Liver (tissue), 9 donors: ENCODE data around the gene ADK. TPM values are rescaled to one million over a fixed set of nuclear protein-coding genes. Genes with fewer than 3 reads are reported as not detected.

Source experiments
- DNase-seq: peaks from one replicate; pipeline ENCODE4 v3.0.0-alpha.2; 2017; ENCODE audit warnings: low spot score
- H3K27ac ChIP-seq, 2 donors: one replicate each; pipeline ENCODE4 v1.7.0; 2013; ENCODE audit warnings: inconsistent platforms in 2 of 2, low read length in 2 of 2, control low read depth in 1 of 2, low read depth in 1 of 2, mild to moderate bottlenecking in 1 of 2
- H3K27me3 ChIP-seq, 4 donors: one replicate each; pipeline versions ENCODE4 v1.6.1 to v1.7.0; 2013; ENCODE audit warnings: low read length in 3 of 4, inconsistent platforms in 1 of 4, mild to moderate bottlenecking in 1 of 4, moderate library complexity in 1 of 4; ENCODE audit not compliant: control insufficient read depth in 4 of 4, insufficient read depth in 4 of 4
- H3K36me3 ChIP-seq, 4 donors: one replicate each; pipeline versions ENCODE4 v1.6.1 to v1.7.0; 2013; ENCODE audit warnings: low read length in 3 of 4, mild to moderate bottlenecking in 3 of 4, low read depth in 1 of 4, moderate library complexity in 1 of 4; ENCODE audit not compliant: control insufficient read depth in 4 of 4, insufficient read depth in 3 of 4
- H3K4me1 ChIP-seq, 4 donors: one replicate each; pipeline versions ENCODE4 v1.6.1 to v1.7.0; 2013; ENCODE audit warnings: low read length in 3 of 4, mild to moderate bottlenecking in 3 of 4, moderate library complexity in 1 of 4; ENCODE audit not compliant: control insufficient read depth in 4 of 4, insufficient read depth in 4 of 4
- H3K4me3 ChIP-seq, 3 donors: one replicate each; pipeline versions ENCODE4 v1.6.1 to v1.7.0; 2013; ENCODE audit warnings: low read length in 3 of 3, control low read depth in 1 of 3, low read depth in 1 of 3, mild to moderate bottlenecking in 1 of 3
- H3K9ac ChIP-seq, 2 donors: one replicate each; pipeline ENCODE4 v1.7.0; 2013; ENCODE audit warnings: low read length in 2 of 2, mild to moderate bottlenecking in 2 of 2, moderate library complexity in 2 of 2, control low read depth in 1 of 2, low read depth in 1 of 2
- H3K9me3 ChIP-seq, 4 donors: one replicate each; pipeline versions ENCODE4 v1.6.1 to v1.7.0; 2013; ENCODE audit warnings: low read length in 3 of 4; ENCODE audit not compliant: control insufficient read depth in 4 of 4
- EGR1 ChIP-seq, 2 donors: IDR thresholded peaks; 2 replicates each; pipeline ENCODE4 v1.6.1; 2016 to 2018; ENCODE audit warnings: antibody characterized with exemption in 2 of 2, low read depth in 2 of 2
- FOXA1 ChIP-seq: IDR thresholded peaks from 2 replicates; pipeline ENCODE4 v1.6.1; 2016; ENCODE audit warnings: antibody characterized with exemption
- FOXA2 ChIP-seq: IDR thresholded peaks from 2 replicates; pipeline ENCODE4 v1.6.1; 2016; ENCODE audit warnings: antibody characterized with exemption
- GABPA ChIP-seq, 2 donors: IDR thresholded peaks in 1 of 2; conservative IDR thresholded peaks in 1 of 2; 2 replicates each; pipeline ENCODE4 v1.6.1; 2016; ENCODE audit warnings: antibody characterized with exemption in 2 of 2, mild to moderate bottlenecking in 1 of 2, moderate library complexity in 1 of 2
- HNF4A ChIP-seq, 2 donors: conservative IDR thresholded peaks; 2 replicates each; pipeline ENCODE4 v1.6.1; 2016; ENCODE audit warnings: antibody characterized with exemption in 2 of 2, mild to moderate bottlenecking in 2 of 2
- HNF4G ChIP-seq: IDR thresholded peaks from 2 replicates; pipeline ENCODE4 v1.6.1; 2016; ENCODE audit warnings: antibody characterized with exemption
- JUND ChIP-seq, 2 donors: IDR thresholded peaks; 2 replicates each; pipeline ENCODE4 v1.6.1; 2016; ENCODE audit warnings: antibody characterized with exemption in 2 of 2
- NR2F2 ChIP-seq: IDR thresholded peaks from 2 replicates; pipeline ENCODE4 v1.6.1; 2016; ENCODE audit warnings: antibody characterized with exemption
- RAD21 ChIP-seq, 2 donors: IDR thresholded peaks; 2 replicates each; pipeline ENCODE4 v1.6.1; 2016; ENCODE audit warnings: antibody characterized with exemption in 2 of 2, mild to moderate bottlenecking in 2 of 2
- RXRA ChIP-seq, 2 donors: IDR thresholded peaks; 2 replicates each; pipeline ENCODE4 v1.6.1; 2017 to 2018; ENCODE audit warnings: antibody characterized with exemption in 2 of 2, mild to moderate bottlenecking in 1 of 2
- SP1 ChIP-seq: IDR thresholded peaks from 2 replicates; pipeline ENCODE4 v1.6.1; 2018; ENCODE audit warnings: antibody characterized with exemption, mild to moderate bottlenecking
- TAF1 ChIP-seq: conservative IDR thresholded peaks from 2 replicates; pipeline ENCODE4 v1.6.1; 2016; ENCODE audit warnings: antibody characterized with exemption, mild to moderate bottlenecking
- YY1 ChIP-seq: IDR thresholded peaks from 2 replicates; pipeline ENCODE4 v1.6.1; 2016; ENCODE audit warnings: antibody characterized with exemption, mild to moderate bottlenecking
- WGBS: extraction: QIAGEN DNeasy Blood & Tissue Kit; methylation state at CpG from one replicate; pipeline ENCODE4 v1.1.7; 2013; 5-methylcytosine and 5-hydroxymethylcytosine counted together
- polyA plus RNA-seq, 2 donors: library from polyadenylated mRNA; stranded (reverse) in 1 of 2; unstranded in 1 of 2; fragments of 200-250 nt in 1 of 2; fragments of >200 nt in 1 of 2; fragmentation: Nextera tagmentation in 1 of 2; extraction: Ambion mirVana in 1 of 2; gene quantifications; one replicate each; pipeline versions ENCODE4 v1.2.1 to v1.2.3, GENCODE V29; 2013 to 2015
- total RNA-seq, 2 donors: library from RNA; depleted of rRNA; stranded (reverse); fragments of >200 nt; gene quantifications; one replicate each; pipeline ENCODE4 v1.2.3, GENCODE V29; 2014
- TF ChIP-seq, protein P1 (sequence below): IDR thresholded peaks from 2 replicates; pipeline ENCODE4 v1.6.1; 2016; ENCODE audit warnings: antibody characterized with exemption
- TF ChIP-seq, protein P2 (sequence below): IDR thresholded peaks from 2 replicates; pipeline ENCODE4 v1.6.1; 2016; ENCODE audit warnings: antibody characterized with exemption
- TF ChIP-seq, protein P3 (sequence below): IDR thresholded peaks from 2 replicates; pipeline ENCODE4 v1.6.1; 2016; ENCODE audit warnings: antibody characterized with exemption
- TF ChIP-seq, protein P4 (sequence below): fragments of 150-350 bp; IDR thresholded peaks from 2 replicates; pipeline ENCODE4 v1.5.1; 2017; ENCODE audit warnings: improper control_type of control experiment, low read depth, low read length; ENCODE audit not compliant: missing input control
- TF ChIP-seq, protein P5 (sequence below): IDR thresholded peaks from 2 replicates; pipeline ENCODE4 v1.6.1; 2016; ENCODE audit warnings: antibody characterized with exemption, mild to moderate bottlenecking
- donor health status: healthy.
- donor health status: healthy.
- donor health status: healthy.
- donor health status: healthy.
- donor health status: healthy.

Gene ADK
- total and polyA plus RNA-seq, 4 donors: 18.0 to 110 (median 65.5) TPM

DNA sequence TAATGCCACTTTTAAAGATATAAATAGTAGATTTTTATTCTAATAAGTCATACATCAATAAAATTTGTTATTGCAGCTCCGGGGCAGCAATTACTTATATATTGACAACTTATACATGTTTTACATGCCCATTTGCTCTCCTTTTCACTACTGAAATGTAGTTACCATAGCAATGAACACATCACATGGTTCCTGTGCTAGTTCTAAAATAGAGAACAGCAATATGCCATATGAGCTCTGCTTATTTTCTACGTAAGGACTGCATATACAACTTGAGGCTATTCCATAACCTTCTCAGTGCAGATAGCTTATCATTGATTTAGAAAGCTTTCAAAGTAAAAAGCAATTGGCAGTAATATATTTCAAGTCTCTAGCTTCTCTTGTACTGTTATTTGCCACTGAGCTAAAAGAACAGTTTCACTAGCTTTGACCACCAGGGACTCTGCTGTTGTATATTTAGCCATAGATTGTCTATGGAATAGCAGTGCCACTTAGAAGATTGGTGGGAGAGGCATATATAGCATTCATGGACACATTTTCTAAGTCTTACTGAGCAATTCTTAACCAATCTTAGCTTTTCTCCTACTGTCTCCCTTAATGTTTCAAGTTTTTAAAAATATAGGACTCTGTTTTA, 405.2 kb downstream of the ADK start:
- H3K9ac ChIP-seq: no peak overlapping the region
- 97% methylated on average over 2 of the region's 2 CpGs for WGBS
- H3K27ac ChIP-seq: no peak overlapping the region
- TF ChIP-seq EGR1 (IDR thresholded peaks at IDR 0.05; ENCODE audit: low read depth in 2 of 2) (no peak), FOXA1 (no peak), FOXA2 (no peak), HNF4A (conservative IDR thresholded peaks at IDR 0.05) (no peak), SP1 (no peak), TAF1 (no peak), HNF4G (no peak), GABPA (IDR thresholded peaks at IDR 0.05 in 1 of 2, conservative IDR thresholded peaks at IDR 0.05 in 1 of 2) (no peak), NR2F2 (no peak), JUND (IDR thresholded peaks at IDR 0.05) (no peak), RAD21 (IDR thresholded peaks at IDR 0.05) (no peak), RXRA (IDR thresholded peaks at IDR 0.05) (no peak), YY1 (no peak)
- TF ChIP-seq, protein P1, sequence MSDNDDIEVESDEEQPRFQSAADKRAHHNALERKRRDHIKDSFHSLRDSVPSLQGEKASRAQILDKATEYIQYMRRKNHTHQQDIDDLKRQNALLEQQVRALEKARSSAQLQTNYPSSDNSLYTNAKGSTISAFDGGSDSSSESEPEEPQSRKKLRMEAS: no peak
- TF ChIP-seq, protein P2, sequence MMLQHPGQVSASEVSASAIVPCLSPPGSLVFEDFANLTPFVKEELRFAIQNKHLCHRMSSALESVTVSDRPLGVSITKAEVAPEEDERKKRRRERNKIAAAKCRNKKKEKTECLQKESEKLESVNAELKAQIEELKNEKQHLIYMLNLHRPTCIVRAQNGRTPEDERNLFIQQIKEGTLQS: no peak
- TF ChIP-seq, protein P3, sequence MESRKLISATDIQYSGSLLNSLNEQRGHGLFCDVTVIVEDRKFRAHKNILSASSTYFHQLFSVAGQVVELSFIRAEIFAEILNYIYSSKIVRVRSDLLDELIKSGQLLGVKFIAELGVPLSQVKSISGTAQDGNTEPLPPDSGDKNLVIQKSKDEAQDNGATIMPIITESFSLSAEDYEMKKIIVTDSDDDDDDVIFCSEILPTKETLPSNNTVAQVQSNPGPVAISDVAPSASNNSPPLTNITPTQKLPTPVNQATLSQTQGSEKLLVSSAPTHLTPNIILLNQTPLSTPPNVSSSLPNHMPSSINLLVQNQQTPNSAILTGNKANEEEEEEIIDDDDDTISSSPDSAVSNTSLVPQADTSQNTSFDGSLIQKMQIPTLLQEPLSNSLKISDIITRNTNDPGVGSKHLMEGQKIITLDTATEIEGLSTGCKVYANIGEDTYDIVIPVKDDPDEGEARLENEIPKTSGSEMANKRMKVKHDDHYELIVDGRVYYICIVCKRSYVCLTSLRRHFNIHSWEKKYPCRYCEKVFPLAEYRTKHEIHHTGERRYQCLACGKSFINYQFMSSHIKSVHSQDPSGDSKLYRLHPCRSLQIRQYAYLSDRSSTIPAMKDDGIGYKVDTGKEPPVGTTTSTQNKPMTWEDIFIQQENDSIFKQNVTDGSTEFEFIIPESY: no peak
- TF ChIP-seq, protein P4, sequence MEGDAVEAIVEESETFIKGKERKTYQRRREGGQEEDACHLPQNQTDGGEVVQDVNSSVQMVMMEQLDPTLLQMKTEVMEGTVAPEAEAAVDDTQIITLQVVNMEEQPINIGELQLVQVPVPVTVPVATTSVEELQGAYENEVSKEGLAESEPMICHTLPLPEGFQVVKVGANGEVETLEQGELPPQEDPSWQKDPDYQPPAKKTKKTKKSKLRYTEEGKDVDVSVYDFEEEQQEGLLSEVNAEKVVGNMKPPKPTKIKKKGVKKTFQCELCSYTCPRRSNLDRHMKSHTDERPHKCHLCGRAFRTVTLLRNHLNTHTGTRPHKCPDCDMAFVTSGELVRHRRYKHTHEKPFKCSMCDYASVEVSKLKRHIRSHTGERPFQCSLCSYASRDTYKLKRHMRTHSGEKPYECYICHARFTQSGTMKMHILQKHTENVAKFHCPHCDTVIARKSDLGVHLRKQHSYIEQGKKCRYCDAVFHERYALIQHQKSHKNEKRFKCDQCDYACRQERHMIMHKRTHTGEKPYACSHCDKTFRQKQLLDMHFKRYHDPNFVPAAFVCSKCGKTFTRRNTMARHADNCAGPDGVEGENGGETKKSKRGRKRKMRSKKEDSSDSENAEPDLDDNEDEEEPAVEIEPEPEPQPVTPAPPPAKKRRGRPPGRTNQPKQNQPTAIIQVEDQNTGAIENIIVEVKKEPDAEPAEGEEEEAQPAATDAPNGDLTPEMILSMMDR: no peak
- TF ChIP-seq, protein P5, sequence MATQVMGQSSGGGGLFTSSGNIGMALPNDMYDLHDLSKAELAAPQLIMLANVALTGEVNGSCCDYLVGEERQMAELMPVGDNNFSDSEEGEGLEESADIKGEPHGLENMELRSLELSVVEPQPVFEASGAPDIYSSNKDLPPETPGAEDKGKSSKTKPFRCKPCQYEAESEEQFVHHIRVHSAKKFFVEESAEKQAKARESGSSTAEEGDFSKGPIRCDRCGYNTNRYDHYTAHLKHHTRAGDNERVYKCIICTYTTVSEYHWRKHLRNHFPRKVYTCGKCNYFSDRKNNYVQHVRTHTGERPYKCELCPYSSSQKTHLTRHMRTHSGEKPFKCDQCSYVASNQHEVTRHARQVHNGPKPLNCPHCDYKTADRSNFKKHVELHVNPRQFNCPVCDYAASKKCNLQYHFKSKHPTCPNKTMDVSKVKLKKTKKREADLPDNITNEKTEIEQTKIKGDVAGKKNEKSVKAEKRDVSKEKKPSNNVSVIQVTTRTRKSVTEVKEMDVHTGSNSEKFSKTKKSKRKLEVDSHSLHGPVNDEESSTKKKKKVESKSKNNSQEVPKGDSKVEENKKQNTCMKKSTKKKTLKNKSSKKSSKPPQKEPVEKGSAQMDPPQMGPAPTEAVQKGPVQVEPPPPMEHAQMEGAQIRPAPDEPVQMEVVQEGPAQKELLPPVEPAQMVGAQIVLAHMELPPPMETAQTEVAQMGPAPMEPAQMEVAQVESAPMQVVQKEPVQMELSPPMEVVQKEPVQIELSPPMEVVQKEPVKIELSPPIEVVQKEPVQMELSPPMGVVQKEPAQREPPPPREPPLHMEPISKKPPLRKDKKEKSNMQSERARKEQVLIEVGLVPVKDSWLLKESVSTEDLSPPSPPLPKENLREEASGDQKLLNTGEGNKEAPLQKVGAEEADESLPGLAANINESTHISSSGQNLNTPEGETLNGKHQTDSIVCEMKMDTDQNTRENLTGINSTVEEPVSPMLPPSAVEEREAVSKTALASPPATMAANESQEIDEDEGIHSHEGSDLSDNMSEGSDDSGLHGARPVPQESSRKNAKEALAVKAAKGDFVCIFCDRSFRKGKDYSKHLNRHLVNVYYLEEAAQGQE: no peak
- DNase-seq: no peak
- H3K36me3 ChIP-seq: peaks cover 0 to 6% (median 2%) of the 10 kb centered on the region in 4 donors
- H3K9me3 ChIP-seq: no peaks in the 10 kb centered on the region
- H3K27me3 ChIP-seq: no peaks in the 10 kb centered on the region
- H3K4me1 ChIP-seq: no peaks in the 10 kb centered on the region
- H3K4me3 ChIP-seq: no peak overlapping the region
